ENCODE measurements around the gene GNAQ. TPM values are rescaled to one million over a fixed set of nuclear protein-coding genes. Genes with fewer than 3 reads are reported as not detected.

Gene GNAQ
- total and polyA plus RNA-seq, 2 of the 13 experiments (the other 11 are each of a cell fraction or from before 2014, with no cell fraction given), result 16.5 to 17.7 TPM

GRCh38 chr9:77847059-77847499 is 184.5 kb downstream of the GNAQ start:
- ChIA-PET CTCF (ENCODE audit: low intra/inter-chr PET ratio, low total read pairs) (no interaction called here), POLR2A (no interaction called here)
- Histone ChIP-seq H3K36me3 (replicated peaks in 1 of 2; ENCODE audit: control insufficient read depth in 1 of 2, insufficient read depth in 2 of 2, low read length in 2 of 2) (no peaks in the 10 kb centered on the region; a peak in 1 of 5 replicates), H3K4me1 (ENCODE audit: insufficient read depth, low read length) (peaks cover 9% of the 10 kb centered on the region), H4K20me1 (ENCODE audit: insufficient read depth, low read length) (no peaks in the 10 kb centered on the region; the same call in 1 of the 2 replicates), H3K9me3 (ENCODE audit: low read length) (no peaks in the 10 kb centered on the region), H3K9ac (ENCODE audit: insufficient read depth, low read depth, low read length) (no peak overlapping the region), H3K4me2 (ENCODE audit: low read depth, low read length) (no peak overlapping the region), H3K79me2 (ENCODE audit: insufficient read depth, low read length) (no peaks in the 10 kb centered on the region), H3K27ac (ENCODE audit: extremely low read length, insufficient read depth, low read length) (no peak overlapping the region), H2AFZ (ENCODE audit: low read length) (no peak overlapping the region), H3K27me3 (ENCODE audit: control insufficient read depth in 1 of 2, insufficient read depth in 2 of 2, low read length in 2 of 2) (no peaks in the 10 kb centered on the region), H3K4me3 (replicated peaks in 1 of 3; ENCODE audit: insufficient read depth in 1 of 3, low read depth in 2 of 3, low read length in 3 of 3) (no peak overlapping the region)
- DNase-seq (ENCODE audit: low spot score) (no peak), FAIRE-seq (no peak), ATAC-seq (no peak)
- BruUV-seq (replicated peaks), result no TSS peak
- in situ Hi-C loops (cut with HindIII; ENCODE audit: extremely low pct_ligation_motif_present, low pct_unique_long_range_greater_than_20kb) (no loop called here), intact Hi-C loops (cut with micrococcal nuclease; ENCODE audit: unreplicated experiment) (no loop called here)
- WGBS (ENCODE audit: low lambda C conversion rate), result 96% methylated on average over 8 of the region's 8 CpGs
- TF ChIP-seq, protein P1, sequence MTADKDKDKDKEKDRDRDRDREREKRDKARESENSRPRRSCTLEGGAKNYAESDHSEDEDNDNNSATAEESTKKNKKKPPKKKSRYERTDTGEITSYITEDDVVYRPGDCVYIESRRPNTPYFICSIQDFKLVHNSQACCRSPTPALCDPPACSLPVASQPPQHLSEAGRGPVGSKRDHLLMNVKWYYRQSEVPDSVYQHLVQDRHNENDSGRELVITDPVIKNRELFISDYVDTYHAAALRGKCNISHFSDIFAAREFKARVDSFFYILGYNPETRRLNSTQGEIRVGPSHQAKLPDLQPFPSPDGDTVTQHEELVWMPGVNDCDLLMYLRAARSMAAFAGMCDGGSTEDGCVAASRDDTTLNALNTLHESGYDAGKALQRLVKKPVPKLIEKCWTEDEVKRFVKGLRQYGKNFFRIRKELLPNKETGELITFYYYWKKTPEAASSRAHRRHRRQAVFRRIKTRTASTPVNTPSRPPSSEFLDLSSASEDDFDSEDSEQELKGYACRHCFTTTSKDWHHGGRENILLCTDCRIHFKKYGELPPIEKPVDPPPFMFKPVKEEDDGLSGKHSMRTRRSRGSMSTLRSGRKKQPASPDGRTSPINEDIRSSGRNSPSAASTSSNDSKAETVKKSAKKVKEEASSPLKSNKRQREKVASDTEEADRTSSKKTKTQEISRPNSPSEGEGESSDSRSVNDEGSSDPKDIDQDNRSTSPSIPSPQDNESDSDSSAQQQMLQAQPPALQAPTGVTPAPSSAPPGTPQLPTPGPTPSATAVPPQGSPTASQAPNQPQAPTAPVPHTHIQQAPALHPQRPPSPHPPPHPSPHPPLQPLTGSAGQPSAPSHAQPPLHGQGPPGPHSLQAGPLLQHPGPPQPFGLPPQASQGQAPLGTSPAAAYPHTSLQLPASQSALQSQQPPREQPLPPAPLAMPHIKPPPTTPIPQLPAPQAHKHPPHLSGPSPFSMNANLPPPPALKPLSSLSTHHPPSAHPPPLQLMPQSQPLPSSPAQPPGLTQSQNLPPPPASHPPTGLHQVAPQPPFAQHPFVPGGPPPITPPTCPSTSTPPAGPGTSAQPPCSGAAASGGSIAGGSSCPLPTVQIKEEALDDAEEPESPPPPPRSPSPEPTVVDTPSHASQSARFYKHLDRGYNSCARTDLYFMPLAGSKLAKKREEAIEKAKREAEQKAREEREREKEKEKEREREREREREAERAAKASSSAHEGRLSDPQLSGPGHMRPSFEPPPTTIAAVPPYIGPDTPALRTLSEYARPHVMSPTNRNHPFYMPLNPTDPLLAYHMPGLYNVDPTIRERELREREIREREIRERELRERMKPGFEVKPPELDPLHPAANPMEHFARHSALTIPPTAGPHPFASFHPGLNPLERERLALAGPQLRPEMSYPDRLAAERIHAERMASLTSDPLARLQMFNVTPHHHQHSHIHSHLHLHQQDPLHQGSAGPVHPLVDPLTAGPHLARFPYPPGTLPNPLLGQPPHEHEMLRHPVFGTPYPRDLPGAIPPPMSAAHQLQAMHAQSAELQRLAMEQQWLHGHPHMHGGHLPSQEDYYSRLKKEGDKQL (CRISPR knock-in tag; IDR thresholded peaks at IDR 0.05; ENCODE audit: low read depth), result no peak
- TF ChIP-seq KAT7 (CRISPR knock-in tag; IDR thresholded peaks at IDR 0.05; ENCODE audit: borderline replicate concordance) (no peak), SKI (IDR thresholded peaks at IDR 0.05; ENCODE audit: partially characterized antibody) (no peak), AGO2 (optimal IDR thresholded peaks at IDR 0.05; ENCODE audit: low read depth, low read length) (no peak)
- TF ChIP-seq, protein P2, sequence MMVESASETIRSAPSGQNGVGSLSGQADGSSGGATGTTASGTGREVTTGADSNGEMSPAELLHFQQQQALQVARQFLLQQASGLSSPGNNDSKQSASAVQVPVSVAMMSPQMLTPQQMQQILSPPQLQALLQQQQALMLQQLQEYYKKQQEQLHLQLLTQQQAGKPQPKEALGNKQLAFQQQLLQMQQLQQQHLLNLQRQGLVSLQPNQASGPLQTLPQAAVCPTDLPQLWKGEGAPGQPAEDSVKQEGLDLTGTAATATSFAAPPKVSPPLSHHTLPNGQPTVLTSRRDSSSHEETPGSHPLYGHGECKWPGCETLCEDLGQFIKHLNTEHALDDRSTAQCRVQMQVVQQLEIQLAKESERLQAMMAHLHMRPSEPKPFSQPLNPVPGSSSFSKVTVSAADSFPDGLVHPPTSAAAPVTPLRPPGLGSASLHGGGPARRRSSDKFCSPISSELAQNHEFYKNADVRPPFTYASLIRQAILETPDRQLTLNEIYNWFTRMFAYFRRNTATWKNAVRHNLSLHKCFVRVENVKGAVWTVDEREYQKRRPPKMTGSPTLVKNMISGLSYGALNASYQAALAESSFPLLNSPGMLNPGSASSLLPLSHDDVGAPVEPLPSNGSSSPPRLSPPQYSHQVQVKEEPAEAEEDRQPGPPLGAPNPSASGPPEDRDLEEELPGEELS (CRISPR knock-in tag; IDR thresholded peaks at IDR 0.05), result no peak

All from HepG2 (cell line).